ENCODE data around the gene C1orf52.

Gene C1orf52

DNA sequence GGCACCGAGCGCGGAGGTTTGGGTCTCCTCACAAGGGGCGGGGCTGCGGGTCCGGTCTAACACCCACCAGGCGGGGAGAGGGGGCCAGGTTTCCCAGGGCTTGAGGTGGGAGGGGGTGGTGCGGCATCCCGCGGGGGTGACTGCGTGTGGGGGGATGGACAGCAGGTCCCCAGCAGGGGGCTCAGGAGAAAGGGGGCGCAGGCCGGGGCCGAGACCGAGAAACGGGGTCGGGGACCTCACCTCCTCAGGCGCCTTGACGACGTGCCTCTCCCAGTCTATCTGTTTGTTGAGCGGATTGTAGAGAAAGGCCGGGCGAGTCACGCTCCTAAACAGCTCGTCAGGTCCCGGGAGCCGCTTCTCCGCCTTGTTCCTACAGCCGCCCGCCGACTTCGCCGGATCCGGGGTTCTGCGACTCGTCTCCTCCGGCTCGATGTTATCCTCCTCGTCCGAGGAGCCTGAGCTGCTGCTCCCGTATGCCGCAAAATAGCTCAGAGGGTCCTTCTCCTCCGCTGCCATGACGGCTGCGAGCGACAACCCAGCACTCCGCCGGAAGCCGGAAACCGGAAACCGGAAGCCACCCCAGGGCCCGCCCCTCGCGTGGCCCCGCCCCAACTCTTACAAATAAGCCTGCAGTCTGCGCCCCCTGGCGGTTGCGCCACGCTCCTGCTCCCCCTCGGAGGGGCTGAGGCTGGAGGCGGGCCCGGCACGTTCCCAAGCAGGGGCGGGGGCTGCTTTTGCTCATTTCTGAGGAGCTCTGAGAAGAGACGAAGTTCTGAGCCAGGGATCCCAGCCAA, at the start of gene C1orf52:
Gene C1orf52 (minus strand): TSS at position 545 of the 794 bp plus-strand sequence. CDS start 29 bp downstream, at position 516.
- DNase-seq: peak; percentile 90

DNA sequence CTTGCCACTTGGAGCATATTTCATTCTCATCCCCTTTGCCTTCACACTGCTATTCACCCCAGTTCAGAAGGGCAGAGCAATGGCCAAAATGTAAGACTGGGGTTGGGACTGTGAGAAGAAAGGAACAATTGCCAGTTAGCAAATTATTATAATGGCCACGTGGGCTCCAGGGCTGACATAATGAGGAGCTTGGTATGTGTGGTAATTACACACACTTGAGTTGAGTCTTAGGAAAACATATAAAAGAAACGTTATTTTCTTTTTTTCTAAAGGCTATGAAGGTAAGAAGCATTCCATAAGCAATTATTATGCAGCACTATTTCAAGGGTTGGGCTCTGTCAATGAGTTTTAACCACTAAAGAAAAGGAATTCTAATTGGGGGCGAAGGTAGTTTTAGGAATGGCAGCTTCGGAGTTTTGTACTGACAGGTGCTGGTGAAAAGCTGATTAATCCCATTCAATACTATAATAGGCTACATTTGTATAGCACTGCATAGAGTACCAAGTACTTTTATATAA, 49.4 kb upstream of the C1orf52 start:
- no peak for DNase-seq

DNA sequence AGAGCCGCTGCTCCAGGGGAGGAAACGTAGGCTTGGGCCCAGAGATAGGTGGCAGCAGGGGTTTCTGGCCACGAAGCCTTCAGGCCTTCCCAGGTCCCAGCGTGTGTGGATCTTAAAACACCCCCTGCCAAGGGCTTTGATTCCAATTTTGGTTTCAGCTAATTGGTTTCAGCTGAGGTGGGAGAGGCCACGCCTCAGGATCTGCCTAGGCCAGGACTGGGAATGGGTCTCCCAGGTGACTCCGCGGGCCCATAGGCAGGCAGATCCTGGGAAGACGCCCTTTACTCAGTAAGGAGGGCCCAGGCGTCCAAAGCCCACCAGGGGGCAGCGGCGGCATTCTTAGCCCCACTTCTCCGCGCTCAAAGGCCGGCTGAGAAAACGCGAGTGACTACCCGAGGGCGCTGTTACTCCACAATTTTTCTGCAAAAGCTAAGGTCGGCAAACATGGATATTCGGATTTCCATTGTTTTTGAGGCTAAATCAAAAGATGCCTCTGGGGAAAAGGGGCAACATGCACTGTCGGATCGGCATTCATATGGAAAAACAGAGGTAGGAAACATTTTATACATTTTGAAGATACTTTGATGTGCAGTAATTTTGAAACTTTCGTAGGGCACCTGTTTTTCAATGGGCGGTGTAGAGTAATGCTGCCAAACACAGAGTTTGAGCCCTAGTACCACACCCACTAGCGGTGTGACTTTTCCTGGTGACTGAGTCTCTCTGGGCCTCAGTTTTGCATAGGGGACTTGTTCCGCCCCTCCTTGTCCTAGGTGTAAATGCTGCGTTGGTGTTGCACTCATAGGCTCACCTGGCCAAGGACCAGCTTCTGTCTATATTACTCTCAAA, 48.7 kb upstream of the C1orf52 start:
- DNase-seq: peak in 1 of 2 experiments; percentile 45

DNA sequence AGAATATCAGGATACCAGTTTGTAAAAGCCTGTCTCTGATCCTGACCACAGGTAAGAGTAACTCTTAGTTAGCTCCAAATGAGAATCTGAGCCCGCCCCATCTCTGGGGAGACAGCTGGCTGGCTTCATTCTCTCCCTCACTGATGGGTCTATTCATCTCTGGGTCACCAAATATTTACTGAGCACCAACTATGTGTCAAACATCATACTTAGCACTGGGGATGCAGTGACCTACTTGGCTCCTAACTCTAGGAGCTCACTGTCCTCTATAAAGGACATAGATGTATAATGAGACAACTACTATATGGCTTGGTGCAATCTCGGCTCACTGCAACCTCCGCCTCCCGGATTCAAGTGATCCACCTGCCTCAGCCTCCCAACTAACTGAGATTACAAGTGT, 46.8 kb upstream of the C1orf52 start:
- no peak for DNase-seq

DNA sequence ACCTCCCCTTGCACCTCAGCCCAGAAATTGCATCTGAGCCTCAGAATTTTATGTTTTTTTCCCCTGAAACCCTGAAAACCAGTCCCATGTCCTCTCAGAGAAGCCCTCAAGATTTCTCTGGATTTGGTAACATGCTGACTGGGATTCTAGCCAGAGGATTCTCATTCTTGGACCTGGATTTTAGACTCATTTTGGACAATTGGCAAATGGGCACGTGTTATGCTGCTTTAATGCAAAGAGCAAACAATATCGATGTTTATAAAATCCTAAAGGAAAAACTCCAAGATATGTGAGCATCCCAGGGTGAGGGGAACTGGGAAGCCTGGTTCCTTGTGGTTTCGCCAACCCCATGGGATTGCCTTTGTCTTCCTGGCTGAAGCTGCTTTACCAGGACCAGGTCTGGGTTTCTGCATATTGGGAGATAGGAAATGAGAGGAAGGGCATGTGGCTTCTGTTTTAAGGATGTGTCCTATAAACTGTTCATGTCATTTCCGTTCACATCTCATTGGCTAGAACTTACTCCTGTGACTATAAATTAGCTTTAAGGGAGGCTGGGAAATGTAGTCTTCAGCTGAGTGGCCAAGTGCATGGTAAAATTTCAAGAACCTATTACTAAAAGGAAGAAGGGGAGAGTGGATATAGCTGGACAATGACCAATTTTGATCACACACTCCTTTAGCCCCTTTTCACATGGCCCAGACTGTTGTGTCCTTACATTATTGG, 44.1 kb upstream of the C1orf52 start:
- no peak for DNase-seq

DNA sequence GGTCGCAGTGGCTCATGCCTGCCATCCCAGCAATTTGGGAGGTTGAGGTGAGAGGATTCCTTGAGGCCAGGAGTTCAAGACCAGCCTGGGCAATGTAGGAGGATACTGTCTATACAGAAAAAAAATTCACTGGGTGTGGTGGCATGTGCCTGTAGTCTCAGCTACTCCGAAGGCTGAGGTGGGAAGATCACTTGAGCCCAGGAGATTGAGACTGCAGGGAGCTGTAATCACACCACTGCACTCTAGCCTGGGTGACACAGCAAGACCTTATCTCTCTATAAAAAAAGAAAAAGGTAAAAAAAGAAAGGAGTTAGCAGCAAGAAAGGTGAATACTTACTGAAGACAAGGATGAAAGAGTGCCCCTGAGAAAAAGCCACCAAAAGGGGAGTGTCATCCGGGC, 40.7 kb upstream of the C1orf52 start:
- DNase-seq: no peak

DNA sequence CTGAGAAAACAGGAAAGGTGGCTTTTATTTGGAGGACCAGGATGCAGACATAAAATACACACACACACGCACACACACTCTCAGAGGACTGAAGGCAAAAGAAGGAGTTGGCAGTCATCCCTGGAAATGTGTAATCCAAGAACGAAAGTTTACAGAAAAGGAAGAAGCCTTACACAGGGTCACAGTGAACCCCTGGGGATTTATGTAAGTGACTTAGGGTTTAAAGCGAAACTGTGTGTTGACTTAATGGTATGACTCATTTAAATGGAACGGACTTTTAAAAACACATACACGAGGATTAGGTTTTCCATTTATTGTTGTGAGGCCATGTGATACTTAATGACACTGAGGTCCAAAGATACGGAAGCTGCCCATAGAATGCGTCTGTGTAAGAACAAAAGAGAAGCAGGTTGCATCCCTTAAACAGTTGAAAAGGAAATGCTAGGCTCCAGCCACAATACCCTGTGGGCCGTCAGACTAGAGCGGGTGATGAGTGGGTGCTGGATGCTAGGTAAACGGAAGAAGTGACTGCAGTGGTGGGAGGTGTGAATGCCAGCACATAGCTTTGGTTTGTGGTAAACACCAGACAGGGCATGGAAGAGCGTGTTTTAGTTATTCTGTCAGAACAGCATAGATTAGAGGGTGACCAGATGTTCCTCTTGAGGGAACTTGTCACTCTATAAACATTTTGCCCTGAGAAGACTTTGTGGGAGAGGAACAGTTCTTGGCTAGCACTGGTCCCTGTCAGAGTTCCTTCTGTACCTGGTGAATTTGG, 38.6 kb upstream of the C1orf52 start:
- no peak for DNase-seq

DNA sequence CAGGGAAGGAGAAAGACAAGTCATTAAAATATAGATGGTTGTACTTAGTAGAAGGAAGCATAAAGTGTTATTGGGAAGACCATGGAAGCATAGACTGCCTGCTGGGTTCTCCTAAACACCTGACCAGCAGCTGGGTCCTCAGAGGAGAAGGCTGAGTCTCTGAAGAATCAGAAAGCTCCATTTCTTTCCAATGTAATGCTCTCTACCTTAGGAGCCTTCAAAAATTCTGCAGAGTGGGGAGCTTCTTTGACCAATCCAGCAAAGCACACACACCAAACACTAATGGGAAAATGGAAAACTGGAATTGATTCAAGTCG, 38.0 kb upstream of the C1orf52 start:
- DNase-seq: no peak

DNA sequence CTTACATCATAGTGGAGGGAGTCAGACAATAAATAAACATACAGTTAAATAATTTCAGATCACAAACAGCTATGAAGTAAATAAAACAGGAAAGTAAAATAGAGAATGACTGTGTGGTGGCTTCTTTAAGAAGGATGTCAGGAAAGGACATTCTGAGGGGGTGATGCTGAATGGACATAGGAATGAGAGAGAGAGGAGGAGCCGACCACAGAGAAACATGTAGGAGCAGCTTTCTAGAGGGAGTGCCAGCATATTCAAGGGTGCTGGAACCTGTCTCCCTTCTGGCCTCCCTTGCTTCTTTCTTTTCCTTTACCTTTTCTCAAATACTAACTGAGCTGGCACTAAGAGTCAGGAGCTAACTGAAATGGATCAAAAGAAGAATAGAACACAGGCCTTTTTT, 37.5 kb upstream of the C1orf52 start:
- DNase-seq: no peak

DNA sequence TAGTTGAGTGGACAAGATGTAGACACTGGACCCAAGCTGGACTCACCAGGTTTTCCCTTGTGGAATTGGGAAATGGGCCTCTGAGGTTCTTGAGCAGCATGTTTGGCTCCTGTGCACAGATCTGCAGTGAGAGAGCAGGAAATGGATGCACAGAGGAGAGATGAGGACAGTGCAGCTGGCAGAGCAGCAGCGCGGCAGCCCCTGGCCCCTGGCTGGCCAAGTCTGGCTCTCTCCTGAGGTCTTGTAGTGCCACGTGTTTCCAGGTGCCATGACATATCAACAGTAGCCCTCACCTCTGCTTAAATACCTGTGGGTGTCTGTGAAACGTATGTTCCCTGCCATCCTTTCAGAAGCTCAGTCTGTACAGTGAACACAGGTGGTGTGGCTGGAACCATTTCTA, 36.2 kb upstream of the C1orf52 start:
- no peak for DNase-seq

DNA sequence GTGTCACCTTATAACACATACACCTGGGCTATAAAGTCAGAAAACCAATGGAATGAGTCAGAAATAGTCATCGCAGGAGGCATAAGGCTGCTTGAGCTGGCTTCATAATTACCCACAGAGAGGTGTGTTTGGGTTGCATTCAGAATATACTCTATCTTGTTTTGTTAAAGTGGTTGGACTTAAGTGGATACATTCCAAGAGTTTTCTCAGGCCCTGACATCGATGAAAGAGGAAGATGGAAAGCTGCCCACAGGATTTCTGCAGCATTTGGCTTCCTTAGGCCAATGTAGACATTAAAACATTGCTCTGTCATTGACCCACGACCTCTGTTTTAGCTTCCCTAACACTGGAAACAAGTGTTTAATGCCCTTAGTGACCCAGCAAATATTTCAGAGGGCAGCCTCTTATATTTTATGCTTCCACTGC, 35.6 kb upstream of the C1orf52 start:
- no peak for DNase-seq

DNA sequence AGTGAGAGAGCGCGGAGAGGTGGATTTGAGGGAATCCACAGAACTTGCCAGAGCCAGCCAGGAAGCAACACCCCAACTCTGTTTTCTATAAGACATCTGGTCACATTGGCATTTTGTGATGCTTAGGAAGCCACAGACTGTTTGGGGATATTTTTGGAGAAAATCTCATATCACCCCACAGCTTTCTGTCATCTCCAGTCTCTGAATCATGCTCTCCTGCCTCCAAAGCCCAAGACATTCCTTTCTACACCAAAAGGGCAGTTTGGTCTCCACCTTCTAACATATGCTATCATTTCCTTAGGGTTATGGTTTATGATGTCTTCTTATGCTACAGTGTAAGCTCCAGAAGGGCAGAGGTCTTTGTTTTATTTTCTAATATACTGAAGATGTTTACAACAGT, 31.4 kb upstream of the C1orf52 start:
- no peak for DNase-seq

DNA sequence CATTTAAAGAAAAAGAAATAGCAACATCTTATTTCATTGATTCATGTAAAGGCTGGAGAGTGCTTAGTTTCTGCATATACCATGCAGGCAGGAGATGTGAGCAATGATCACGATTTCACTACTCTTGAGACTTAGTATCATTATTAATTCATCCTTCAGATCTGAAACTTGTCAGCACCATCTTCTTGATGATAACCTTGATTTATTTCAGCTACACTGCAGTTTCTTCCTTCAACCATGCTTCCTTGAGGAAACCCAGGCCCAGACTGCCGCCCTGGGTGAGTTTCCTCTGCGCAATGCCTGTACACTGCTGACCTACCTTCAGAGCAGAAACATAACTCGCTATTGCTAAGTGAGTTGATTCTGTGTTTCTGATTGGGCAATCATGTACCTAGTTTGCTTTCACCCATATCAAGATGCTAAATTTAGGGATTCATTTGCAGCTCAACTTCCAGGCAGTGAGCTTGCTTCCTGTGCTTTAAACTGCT, 30.4 kb upstream of the C1orf52 start:
- no peak for DNase-seq

DNA sequence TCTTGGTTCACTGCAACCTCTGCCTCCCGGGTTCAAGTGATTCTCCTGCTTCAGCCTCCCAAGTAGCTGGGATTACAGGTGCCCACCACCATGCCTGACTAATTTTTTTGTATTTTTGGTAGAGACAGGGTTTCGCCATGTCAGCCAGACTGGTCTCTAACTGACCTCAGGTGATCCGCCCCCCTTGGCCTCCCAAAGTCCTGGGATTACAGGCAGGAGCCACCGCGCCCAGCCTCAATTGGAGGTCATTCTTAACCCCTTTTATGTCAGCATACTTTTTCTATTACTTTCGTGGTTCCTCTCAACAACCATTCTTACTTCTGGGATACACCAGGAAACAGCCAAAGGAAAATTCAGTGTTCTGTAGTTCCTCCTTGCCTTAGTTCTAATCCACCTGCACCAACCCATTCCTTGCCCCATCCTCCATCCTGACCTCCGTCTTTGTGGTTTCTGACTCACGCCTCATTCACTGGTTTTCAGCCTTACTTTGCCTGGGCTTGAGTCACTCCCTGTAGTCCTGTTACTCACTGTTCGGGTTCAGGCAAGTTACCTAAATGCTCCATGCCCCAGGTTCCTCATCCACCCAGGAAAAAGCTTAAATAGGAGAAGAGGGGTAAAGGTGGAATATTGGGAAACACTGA, 29.9 kb upstream of the C1orf52 start:
- no peak for DNase-seq

DNA sequence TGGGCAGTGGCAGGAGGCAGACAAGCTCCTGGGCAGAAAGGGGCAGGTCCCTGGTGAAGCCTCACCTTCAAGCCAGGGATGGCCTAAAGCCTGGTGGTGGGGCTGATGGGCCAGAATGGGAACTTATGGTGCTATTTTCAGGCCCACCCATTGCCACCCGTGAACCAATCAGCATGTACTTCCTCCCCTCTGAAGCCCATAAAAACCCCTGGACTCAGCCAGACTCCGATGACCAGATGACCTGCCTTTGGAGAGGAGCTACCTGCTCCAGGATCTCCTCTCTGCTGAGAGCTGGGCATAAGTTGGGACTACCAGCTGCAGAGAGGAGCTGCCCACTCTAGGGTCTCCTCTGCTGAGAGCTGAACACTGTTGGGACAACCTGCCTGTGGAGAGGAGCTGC, 24.7 kb upstream of the C1orf52 start:
- DNase-seq: no peak

DNA sequence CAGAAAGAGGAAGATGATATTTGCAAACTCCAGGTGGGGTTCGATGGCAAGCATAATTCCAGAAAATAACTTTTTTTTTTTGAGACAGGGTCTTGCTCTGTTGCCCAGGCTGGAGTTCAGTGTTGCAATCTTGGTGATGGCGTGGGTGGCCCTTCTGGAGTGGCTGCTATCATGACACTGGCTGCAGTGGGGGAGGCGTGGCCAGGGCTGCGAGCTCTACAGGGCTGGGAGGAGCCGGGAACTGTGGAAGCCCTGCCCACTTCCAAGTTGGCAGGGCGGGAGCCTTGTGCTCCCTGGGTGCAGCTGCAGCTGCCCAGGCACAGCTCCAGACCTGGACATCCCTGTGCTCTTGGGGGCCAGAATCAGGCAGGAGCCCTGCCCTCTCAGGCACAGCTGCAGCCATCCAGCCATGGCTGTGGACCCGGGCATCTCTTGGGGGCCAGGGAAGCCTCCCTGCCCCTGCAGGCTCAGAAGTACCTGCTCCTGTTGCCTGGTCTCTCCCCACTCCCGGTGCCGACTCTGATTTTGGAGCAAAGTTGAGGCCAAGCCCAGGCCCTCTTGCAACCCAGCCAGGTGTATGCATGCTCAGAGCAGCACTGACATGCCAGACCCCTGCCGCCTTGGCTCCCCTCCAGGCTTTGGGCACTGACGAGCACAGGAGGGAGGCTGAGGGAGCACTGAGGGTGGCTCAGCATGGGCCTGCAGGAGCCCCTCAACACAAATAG, 24.2 kb upstream of the C1orf52 start:
- no peak for DNase-seq

DNA sequence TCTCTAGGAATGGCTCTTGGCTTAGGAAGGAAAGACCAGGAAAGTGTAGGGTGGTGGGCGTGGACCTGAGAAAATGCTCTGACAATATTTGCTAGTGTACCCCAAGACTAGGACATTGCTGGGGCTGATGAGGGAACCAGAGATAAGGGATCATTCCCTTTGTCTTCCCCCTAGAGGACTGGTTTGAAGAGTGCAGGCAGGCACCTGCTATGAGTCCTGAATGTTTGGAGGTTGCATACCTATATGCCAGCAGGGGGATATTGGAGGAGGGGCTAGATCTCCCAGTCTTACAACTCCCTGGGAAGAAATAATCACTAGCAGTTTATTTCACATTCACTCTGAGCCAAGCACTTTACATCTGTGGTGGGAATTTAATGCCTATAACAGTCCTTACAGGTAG, 23.0 kb upstream of the C1orf52 start:
- DNase-seq: no peak

DNA sequence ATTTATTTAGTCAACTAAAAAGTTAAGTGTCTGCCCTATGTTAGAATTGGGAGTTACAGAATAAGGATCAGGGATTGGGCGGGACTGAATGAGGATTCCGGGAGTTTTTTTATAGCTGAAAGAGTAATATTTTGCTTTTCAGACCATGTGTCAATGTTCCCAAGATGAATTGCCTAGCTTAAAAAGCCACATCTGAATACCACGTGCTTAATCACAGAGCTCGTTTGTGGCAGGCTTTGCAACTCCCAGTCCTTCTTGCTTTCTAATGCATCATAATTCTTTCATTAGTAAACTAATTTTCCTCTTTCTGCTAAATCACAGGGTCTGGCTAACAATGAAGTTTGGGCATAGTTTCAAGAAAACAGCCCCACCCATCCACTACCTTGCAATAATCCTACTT, 21.2 kb upstream of the C1orf52 start:
- DNase-seq: no peak

DNA sequence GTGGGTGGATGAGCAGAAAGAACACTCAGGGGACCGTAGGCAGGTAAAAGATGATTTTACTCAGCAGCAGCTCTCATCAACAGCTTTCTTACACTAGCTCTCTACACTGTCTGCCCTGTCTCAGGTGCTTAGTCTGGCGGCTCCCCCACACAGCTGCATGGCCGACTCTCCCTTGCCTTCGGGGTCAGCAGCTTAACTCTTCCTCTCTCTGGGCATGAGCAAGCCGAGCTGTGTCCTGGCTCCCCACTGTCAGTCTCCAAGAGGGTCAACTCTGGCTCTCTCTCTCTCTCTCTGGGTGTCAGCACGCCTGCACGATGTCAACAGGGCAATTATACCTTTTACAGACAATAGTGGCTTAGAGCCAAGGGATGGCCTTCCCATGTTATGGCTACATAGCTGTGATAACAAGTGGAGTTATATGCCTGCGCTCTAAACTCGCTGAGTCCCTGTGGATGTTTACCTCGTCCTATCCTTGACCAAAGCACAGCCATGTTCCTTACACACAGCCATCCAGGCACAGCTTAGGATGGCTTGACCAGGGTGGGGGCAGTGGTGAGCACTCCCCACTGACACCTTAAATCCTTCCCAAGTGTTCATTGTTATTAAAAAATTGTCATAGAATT, 20.1 kb upstream of the C1orf52 start:
- no peak for DNase-seq

DNA sequence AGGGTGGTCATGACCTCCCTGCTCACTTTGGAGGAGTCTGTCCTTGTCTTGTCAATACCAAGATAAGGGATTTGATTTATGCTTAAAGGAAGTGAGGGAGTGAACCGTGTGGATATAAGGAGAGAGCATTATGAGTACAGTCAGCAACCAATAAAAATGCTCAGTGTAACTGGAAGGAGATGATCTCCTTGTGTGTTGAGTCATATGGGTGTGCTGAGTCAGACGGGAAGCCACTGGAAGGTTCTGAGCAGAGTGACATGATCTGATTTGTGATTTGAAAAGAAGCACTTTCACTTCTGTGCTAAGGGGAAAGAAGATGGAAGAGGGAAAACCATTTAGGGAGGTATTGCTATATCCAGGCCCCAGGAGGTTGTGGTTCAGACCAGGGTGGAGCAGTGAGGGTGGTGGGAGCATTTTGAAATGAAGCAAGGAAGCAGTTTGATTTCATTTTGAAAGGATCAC, 19.4 kb upstream of the C1orf52 start:
- no peak for DNase-seq

DNA sequence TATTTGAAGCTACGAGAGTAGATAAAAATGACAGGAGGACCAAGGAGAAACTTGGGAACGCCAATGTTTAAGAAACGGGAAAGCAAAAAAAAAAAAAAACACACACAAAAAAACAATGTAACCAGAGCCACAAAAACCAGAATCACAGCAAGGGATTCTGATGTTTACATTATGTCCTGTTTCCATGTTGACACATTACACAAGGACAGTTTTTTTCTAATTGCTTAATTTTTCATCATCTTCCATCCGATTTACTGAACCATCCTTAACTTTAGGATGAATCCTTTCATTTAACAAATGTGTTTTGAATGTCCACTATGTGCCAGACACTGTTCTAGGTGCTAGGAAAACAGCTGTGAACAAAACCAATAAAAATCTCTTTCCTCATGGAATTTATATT, 18.3 kb upstream of the C1orf52 start:
- DNase-seq: no peak
